COR-L47 (cell line): ENCODE data around the gene SORCS2.
A peak's percentile ranks its signal among the peaks of the same experiment; 100 is the strongest.

ENCODE experiments used
- DNase-seq: peaks from one replicate; lab custom pipeline; 2025; lab: John Stamatoyannopoulos, UW

Gene SORCS2

GRCh38 chr4:7766661-7767345 lies 574.5 kb downstream of the SORCS2 start:
- DNase-seq = no peak

- DNase-seq = no peak
Observed at GRCh38 chr4:7767526-7767925, 575.2 kb downstream of the SORCS2 start.

- DNase-seq = no peak
Observed at GRCh38 chr4:7767966-7768365, 575.6 kb downstream of the SORCS2 start.

- DNase-seq = no peak
Observed at GRCh38 chr4:7768736-7769135, 576.4 kb downstream of the SORCS2 start.

- DNase-seq = no peak
Observed at GRCh38 chr4:7769396-7770223, 577.3 kb downstream of the SORCS2 start.

- DNase-seq = peak; percentile 4
Observed at GRCh38 chr4:7770224-7771050, 578.1 kb downstream of the SORCS2 start.

- no peak for DNase-seq
Observed at GRCh38 chr4:7771056-7771455, 578.7 kb downstream of the SORCS2 start.

GRCh38 chr4:7771541-7772507 lies 579.5 kb downstream of the SORCS2 start:
- DNase-seq = no peak

GRCh38 chr4:7772711-7773385 lies 580.5 kb downstream of the SORCS2 start:
- no peak for DNase-seq

GRCh38 chr4:7773401-7774180 lies 581.3 kb downstream of the SORCS2 start:
- no peak for DNase-seq

- DNase-seq = no peak
Observed at GRCh38 chr4:7774301-7775294, 582.3 kb downstream of the SORCS2 start.

- no peak for DNase-seq
Observed at GRCh38 chr4:7775396-7775795, 583.1 kb downstream of the SORCS2 start.

GRCh38 chr4:7777017-7777710 lies 584.8 kb downstream of the SORCS2 start:
- DNase-seq = no peak

GRCh38 chr4:7777871-7778509 lies 585.7 kb downstream of the SORCS2 start:
- DNase-seq = no peak

- DNase-seq = no peak
Observed at GRCh38 chr4:7778510-7779431, 586.4 kb downstream of the SORCS2 start.

- no peak for DNase-seq
Observed at GRCh38 chr4:7779432-7779768, 587.1 kb downstream of the SORCS2 start.
